Stimulated activated CD4-positive, alpha-beta T cell treated with anti-CD3 and anti-CD28 coated beads, Interleukin-2, amount 100 ng/mL, for 24 hours (primary cell): Measurements from ENCODE around the gene MARK1.

ENCODE experiments used
- DNase-seq, 2 donors: peaks; one replicate each; pipeline ENCODE4 v3.0.0-alpha.2; 2020

The MARK1 gene

DNA sequence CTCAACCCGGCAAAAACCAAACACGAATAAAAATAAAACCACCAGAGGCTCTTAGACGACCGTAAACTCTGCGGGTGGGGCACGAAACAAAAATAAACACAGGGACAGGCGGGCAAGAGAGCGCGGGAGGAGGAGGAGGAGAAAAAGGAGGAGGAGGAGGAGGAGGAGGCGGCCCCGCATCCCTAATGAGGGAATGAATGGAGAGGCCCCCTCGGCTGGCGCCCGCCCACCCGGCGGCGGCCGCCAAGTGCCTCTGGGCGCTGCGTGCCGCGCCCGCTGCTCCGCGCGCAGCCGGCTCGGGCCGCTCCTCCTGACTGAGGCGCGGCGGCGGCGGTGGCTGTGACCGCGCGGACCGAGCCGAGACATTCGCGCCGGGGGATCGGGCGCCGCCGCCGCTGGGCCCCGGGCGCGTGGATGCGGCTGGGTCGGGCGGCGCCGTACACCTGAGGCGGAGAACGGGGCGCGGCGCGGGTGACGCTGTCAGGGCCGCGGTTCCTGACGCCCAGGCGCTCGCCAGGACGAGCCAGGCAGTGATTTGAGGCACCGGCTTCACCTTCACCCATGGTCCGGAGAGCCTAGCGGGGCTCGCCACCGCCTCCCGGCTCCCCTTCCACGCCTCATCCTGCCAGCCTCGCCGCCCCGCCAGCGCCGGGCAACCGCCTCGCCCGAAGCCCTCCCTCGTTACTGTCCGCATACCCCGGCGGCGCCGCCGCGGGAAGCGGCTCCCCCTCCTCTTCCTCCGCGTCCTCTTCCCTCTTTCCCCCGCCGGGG is at the start of gene MARK1:
TSS of gene MARK1 (plus strand) at position 229 of the 771 bp plus-strand sequence. CDS start 687 bp downstream, outside the sequence.
- DNase-seq: peak in 1 of 2 donors; percentile 28

DNA sequence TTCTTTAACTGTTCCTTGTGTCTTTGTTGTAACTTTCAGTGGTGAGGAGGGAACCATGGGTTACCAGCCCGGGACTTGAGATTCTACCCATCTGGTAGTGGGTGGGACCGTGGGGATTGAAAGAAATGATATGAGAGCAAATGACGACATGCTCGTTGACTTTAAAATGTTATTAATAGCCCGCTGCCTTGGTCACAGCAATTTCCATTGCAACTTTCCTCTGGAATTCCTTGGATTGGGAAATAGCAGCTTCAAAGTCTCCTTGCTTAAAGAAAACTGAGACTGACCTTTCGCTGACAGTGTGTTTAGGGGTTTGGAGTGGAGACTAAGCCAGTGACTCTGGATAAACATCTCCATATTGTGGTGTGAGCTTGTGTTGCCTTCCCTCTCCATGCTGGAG is 44.2 kb upstream of the MARK1 start:
- no peak for DNase-seq

DNA sequence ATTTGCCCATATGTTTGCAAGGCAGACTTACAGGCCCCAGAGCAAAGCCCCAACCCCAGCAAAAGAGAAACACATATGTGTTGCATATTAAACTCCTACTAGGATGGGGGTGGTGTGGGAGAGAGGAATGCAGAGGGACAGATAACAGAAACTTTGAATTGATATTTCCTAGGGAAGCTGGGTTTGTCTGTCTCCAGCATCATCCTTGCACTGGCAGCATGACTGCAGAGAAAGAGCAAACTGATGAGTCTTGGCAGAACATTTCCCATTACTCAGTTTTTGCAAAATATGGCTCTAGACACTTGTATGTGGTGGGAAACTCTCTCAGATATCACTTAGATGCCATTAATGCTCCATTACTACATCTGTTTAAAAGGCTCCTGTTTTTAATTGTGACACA is 43.8 kb upstream of the MARK1 start:
- no peak for DNase-seq

DNA sequence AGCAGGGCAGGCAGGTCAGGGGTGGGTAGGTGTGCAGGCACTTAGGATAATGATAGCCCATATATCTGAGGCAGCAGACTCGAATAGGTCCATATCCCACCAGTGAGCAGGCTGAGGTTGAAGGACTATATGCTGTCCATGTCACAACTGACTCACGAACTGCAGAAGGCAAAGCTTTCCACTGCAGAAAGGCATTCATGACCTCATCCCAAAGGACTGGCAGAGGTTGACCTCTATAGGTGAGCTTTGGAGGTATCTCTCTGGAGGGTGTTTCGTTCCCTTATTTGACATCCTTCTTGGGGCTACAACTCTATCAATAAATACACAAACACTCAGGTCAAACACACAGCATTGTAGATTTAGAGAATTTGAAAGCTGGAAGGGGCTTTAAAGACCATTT is 42.8 kb upstream of the MARK1 start:
- DNase-seq: no peak

DNA sequence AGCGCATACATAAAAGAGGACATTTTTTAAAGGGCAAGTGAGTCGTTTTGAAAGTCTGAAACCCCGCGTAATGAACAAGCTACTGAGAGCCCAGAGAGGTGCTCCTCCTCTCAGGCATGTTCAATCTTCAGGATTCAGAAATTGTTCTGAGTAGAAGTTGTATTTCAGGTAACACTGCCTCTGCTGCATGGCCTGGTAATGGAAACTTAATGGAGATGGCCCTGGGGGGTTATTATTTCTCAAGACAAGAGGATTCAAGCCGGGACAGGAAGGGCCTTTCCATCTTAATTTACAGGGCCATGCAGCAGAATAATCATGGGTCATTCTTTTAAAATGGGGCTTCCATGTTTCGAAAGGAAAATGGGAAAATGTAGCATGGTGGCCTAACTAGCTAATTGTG is 42.1 kb upstream of the MARK1 start:
- DNase-seq: no peak

DNA sequence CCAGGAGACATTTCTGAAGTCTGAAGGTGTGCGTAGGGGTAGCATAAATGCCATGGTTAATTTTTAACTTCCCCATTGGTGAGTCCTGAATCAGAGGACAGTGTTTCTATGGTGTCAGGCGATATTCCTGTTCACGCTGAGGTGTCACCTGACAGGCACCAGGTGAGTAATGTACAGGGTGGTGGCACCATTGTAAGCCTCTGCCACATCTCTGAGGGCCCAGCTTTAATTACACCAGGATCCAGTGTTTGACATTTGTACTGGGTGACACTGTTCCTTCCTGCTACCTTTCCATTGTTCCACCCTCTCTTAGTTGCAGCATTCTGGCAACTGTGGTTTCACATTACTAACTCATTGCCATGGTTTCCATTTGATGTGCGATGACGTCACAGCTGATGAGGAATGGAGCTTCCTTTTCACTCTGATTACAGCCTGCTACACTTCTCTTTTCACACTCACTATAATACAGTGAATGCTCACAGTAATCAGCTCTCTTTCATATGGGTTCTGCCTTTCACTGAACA is 40.6 kb upstream of the MARK1 start:
- peak in 1 of 2 donors; percentile 14 for DNase-seq

DNA sequence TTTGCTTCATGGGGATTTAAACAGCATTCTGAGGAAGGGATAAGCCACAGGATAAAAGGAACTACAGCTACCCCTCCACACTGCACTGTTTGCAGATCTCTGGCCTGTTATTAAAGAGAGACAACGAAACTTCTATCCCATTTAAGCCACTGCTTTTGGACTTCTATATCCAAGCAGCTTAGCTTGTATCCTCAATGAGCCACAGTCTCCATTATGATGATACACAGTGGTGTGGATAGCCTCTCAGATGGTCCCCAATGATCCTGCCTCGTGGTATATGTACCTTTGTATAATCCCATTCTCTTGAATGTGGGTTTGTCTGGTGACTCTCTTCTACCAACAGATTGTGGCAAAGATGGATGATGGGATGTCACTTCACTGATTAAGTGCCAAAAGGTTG is 36.0 kb upstream of the MARK1 start:
- no peak for DNase-seq

DNA sequence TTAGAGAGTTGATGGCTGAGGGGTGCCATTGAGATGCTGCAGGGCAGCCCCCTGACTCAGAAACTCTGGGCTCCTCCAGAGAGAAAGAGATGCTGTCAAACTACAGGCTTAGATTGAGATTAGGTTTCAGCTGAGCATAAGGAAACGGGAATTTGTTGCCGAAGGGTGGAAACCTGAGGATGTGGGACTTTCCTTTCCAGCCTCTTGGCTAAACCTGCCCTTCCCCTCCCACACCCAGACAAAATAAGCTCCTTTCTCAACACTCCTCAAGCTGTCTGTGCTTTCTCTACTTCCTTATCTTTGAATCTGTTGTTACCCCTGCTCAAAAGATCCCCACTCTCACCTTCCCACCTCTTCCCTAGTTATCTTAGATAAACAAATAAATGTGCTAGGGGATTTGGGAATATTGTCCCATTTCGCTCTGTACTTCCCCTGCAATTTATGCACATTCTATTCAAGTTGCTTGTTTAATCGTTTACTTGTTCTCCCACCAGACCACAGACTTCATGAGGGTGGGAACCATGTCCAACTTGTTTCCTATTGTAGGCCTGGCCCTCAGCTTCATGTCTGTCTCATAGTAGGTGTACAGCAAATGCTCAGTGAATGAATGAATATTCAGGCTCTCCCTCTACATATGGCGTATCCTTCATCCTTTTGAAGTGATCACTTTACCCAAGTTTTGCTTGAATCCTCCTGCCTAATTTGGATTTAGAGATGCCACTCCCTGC is 30.6 kb upstream of the MARK1 start:
- no peak for DNase-seq

DNA sequence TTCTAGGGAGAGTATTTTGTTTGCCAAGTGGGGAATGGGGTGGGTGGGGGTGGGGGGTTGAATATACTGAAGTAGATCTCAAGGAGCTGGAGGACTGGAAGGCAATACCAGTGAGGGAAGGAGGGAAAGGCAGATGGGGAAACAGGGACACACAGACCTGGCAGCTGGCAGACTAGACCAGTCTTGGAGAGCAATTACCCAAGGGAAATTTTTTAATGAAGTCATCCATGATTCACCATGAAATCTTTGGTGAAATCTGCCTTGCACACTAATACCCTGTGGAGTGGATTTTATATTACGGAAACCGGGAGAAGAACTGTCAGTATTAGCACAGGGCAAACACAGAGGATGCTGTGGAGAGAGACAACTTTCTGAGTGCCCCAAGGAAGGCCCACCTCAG is 29.7 kb upstream of the MARK1 start:
- DNase-seq: no peak

DNA sequence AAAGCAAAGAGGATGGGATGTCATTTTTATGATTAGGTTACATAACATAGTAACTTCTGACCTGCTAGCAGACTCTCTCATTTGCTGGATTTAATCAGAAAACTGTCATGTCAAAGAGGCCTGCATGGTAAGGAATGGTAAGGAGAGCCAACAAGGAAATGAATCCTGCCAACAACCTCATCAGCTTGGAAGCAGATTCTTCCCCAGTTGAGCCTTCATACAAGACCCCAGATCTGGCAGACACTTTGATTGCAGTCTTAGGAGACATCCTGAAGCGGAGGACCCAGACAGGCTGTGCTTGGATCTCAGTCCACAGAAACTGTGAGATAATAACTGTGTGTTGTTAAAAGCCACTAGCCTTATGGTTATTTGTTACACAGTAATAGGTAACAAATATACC is 27.6 kb upstream of the MARK1 start:
- DNase-seq: no peak

DNA sequence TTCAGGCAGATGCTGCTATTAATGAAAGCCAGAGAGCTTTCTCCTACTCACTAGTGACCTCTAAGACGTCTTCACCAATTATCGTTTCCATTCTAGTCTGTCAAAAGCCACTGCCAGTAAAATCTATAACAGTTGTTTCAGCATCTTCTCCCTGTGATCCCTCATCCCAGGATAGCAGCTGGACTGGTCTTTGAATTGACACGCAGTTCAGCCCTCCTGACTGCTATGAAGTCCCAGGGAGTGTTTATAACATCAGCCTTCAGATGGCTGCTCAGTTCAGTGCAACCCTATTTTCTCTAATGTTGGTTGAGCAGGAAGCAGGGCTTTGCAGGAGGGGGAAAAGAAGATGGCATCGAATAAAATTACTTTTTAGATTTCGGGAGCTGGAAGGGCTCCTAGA is 23.6 kb upstream of the MARK1 start:
- no peak for DNase-seq

DNA sequence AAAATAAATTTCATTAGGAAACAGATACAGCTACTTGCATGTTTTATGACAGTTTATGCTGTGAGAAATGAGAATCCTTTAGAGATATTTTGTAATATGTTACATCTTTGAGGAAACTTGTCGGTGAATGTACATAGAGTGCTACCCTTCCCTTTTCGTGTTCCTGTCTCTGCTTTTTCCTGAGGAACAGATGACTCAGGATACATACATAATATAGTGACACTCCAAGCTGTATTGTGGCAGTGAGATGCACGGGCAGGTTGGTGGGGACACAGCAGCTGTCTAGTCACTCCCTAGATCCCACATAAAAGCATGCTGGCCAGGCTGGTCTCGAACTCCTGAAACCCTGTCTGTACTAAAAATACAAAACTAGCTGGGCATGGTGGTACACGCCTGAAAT is 20.9 kb upstream of the MARK1 start:
- no peak for DNase-seq

DNA sequence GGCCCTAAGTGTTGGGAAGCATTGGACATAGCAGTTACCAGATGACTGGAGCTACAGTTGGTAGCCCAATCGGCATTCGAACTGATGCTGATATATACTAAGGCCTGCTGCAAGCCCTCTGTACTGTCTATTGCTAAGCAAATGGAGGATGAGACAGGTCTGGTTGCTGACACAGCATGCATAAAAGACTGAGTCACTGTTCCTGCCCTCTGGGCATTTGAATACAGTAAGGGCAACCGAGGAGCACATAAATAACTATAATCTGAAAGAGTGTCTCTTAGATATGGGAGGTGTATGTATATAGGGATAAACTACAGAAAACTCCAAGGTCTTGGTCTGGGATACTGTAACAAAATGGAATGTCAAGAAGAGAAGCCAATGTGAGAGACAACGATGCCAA is 16.8 kb upstream of the MARK1 start:
- no peak for DNase-seq

DNA sequence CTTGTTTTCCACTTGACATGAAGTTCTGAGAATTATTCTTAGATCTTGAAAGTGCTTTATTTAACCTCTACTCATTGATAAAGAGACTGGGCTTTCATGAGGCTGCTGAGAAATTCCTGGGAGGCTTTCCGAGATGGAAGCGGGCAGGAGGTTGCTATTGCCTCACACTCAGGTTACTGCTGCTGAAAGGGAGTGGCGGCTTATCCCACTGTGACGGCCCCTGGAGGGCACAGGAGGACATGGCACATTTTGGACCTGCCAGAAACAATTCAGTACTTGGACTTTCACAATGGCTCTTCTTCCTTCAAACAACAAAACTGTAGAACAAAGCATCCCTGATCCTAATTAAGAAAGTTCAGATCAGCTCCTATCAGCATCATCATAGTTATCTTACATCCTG is 16.2 kb upstream of the MARK1 start:
- DNase-seq: no peak

DNA sequence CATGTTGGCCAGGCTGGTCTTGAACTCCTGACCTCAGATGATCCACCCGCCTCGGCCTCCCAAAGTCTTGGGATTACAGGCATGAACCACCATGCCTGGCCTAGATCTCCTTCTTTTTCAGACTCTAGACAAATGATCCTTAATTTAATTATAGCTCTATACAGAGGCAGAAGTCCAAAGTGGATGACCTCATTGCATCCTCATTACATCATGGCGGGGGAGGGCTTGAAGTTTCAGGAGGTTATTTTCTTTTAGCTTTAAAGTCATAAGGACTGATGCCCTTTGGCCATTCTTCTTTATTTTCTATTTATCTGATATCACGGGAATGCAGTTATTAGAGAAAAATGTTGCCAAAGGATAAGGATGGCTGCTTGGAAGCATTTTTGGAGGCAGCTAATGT is 14.1 kb upstream of the MARK1 start:
- no peak for DNase-seq

DNA sequence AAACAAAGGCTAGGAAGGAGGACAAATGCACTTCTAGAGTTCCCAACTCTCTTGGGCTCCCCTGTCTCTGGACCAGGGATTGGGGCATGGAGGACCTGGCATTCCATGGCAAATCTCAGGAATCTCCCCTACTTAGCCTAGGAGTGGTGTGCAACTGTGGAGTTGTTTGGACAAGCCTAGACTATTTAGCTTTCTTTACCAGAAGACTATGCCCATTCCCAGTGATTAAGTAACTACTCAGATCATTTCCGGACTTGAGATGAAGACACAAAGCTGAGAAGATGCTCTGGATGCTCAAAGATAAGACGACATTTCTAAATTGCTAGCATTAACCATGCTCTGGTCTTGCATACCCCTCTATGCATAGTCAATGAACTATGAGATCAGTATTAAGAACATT is 13.7 kb upstream of the MARK1 start:
- no peak for DNase-seq

DNA sequence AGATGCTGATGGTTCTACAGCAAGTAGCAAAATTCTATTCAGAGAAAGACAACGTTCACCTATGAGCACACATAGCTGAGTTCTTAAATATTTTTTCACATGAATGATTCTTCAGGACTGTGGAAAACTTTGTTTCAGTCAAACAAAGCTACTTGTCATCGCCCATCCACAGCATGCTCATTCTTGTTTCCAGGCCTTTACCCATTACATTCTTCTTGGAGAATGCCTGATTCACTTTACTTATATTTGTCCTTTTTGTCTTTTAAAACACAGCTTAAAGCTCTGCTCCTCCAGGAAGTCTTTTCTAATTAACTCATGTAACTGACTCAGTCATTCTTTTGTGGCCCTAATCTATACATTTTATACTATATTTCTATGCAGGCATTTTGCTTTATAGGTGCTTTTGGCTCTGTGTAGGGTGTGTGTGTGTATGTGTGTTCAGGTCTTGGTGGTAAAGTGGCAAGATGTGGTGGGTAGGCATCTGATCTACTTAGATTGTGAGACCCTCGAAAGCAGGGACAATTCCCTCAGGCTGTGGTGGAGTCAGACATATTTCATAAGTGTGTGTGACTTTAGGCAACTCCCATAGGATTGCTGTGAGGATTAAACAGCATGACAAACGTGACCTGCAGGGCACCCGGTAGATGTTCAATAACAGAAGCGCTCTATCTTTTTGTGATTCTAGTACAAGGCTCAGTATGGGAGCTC is 11.8 kb upstream of the MARK1 start:
- no peak for DNase-seq

DNA sequence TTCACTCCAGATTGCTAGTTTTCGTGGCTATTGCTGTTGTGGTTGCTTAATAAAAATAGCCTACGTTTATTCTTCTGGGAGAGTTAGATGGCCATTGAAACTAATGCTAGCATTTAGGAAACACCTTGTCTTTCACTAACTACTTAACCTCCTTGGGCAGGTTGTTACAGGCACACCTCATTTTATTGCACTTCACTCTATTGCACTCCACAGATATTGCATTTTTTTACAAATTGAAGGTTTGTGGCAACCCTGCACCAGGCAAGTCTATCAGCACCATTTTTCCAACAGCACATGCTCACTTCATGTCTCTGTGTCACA is 11.3 kb upstream of the MARK1 start:
- DNase-seq: no peak

DNA sequence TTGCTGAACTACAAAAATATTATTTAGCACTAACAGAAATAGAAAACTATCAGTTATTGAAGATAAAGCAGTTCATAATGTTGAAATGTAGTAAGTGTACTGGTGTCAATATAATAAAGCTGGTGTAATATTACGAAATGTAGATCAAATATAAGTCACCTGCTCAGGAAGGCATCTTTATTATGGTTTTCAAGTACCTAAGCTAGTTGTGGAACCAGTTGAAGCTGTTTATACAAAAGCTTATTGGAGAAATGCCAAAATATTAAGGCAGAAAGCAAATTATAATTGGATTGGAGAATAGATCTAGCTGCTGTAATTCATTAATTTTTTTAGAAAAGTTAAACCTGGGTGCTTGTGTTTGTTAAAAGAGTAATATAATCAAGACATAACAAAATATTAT is 6.2 kb upstream of the MARK1 start:
- DNase-seq: no peak

DNA sequence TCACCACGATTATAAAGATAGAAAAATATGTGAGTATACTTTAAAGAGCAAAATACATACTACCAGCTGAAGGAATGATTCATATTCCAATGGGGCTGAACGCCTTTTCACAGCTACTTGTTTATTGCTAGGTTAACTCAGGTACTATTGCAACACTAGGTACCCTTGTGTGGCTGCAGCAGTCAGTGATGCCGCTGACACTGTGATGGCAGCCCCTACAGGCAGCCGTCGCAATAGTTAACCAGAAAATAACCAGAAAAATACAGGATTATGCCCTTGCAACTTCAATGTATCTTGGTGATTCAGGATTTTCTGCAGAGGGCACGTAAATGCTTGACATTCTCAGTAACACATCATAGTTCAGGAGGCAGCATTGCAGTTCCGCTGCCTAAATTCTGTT is 1.6 kb upstream of the MARK1 start:
- no peak for DNase-seq

DNA sequence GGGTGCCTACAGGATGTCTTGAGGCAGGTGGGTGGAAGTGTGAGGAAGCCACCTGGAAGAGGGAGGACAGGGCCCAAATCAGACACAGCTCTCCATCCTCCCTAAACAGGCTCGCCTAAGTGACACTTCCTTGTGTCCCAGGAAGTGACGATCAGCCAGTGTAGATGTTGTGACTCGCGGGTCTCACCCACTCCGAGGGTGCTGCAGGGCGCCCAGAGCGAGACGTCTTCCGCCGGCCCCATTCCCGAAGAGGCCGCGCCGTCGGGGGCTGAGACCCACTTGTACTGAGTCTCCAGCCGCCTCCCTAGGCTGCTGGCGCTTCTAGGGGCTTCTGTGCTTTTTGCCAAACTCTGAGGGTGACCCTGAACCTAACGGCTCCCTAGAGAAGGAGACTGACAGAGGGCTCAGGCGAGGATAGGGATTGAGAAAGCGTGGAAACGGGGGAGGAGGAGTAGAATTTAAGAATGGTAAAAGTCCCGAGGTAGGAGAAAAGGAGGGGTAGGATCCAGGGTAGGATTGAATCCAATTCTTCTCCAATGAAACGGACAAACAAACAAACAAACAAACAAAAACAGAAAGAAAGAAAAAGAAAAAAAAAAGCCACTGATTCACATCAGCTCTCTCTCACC is 543 bp upstream of the MARK1 start:
- peak in 1 of 2 donors; percentile 4 for DNase-seq

DNA sequence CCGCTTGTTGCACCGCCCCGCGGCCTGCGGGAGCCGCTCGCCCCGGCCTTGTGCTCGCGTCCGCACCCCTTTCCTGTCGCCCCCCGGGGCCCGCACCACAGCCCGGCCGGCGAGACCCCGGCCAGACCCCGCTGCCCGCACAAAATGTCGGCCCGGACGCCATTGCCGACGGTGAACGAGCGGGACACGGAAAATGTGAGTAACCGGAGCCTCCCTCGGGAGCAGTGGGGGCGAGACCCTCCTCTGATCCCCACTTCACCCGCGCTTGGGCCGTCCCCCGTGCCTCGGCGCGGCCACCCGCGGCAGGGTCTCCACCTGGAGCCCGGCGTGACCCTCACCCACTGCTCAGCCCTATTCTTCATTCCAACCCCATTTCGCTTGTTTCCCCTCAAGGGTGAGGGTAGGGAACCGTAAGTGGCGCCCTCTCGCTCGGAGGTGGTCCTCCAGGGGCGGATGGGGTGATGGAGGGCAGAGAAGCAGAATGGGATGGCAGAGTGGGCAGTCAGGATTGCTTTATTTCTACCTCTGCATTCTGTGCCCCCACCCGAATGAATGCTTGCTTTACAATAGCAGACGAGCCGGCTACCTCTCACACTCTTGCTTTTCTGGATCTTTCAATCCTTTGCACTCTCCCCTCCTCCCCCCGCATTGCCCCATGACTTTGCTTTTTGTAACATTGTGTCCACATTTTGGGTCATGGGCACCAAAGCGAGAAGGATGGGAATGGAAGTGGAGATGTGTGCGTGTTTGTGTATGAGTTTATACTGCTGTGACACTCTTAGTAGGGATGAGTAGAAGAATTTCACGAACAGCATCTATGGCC is 954 bp downstream of the MARK1 start:
- DNase-seq: no peak
